Left renal cortex interstitium (tissue), 4 donors: ENCODE results near the gene WDR38. TPM values are rescaled to one million over a fixed set of nuclear protein-coding genes. Genes with fewer than 3 reads are reported as not detected.
A peak's percentile ranks its signal among the peaks of the same experiment; 100 is the strongest.
"Not testable (repeated sequence)": the region's sequence is repeated elsewhere in the genome, so short reads cannot be mapped to it uniquely, and the experiment has no call there.

Experiments
- DNase-seq, 4 donors: peaks; one replicate each; pipeline ENCODE4 v3.0.0-alpha.2; 2013; ENCODE audit warnings: low read depth in 4 of 4, low spot score in 2 of 4, missing footprints in 1 of 4
- polyA plus RNA-seq, 4 donors: library from polyadenylated mRNA; unstranded; fragments of 120-200 nt; gene quantifications; one replicate each; pipeline ENCODE4 v1.2.1, GENCODE V29; 2013; ENCODE audit not compliant: insufficient read length in 4 of 4

The WDR38 gene
- polyA plus RNA-seq, 4 donors: 0.19 to 0.31 (median 0.30) TPM

- DNase-seq: no peak
Measured at GRCh38 chr9:124831642-124832364, 21.5 kb upstream of the WDR38 start.

GRCh38 chr9:124834591-124834990, 18.7 kb upstream of the WDR38 start:
- no peak for DNase-seq

GRCh38 chr9:124835026-124835557, 18.2 kb upstream of the WDR38 start:
- DNase-seq: peak in 1 of 4 donors; percentile 45

- not testable (repeated sequence) for DNase-seq
Measured at GRCh38 chr9:124838132-124838531, 15.1 kb upstream of the WDR38 start.

- not testable (repeated sequence) for DNase-seq
Measured at GRCh38 chr9:124838567-124839275, 14.5 kb upstream of the WDR38 start.

GRCh38 chr9:124839612-124840299, 13.5 kb upstream of the WDR38 start:
- no peak for DNase-seq

GRCh38 chr9:124840300-124840833, 12.9 kb upstream of the WDR38 start:
- DNase-seq: no peak

GRCh38 chr9:124841075-124841821, 12.0 kb upstream of the WDR38 start:
- no peak for DNase-seq

- no peak for DNase-seq
Measured at GRCh38 chr9:124843456-124844034, 9.7 kb upstream of the WDR38 start.

- no peak for DNase-seq
Measured at GRCh38 chr9:124844291-124844690, 9.0 kb upstream of the WDR38 start.

GRCh38 chr9:124846467-124846866, 6.8 kb upstream of the WDR38 start:
- not testable (repeated sequence) for DNase-seq

- no peak for DNase-seq
Measured at GRCh38 chr9:124846969-124847368, 6.3 kb upstream of the WDR38 start.

- DNase-seq: no peak
Measured at GRCh38 chr9:124849801-124850200, 3.5 kb upstream of the WDR38 start.

- no peak for DNase-seq
Measured at GRCh38 chr9:124852121-124852828, 985 bp upstream of the WDR38 start.

- DNase-seq: no peak
Measured at GRCh38 chr9:124853605-124854143, 414 bp downstream of the WDR38 start.

- no peak for DNase-seq
Measured at GRCh38 chr9:124854161-124854560, 901 bp downstream of the WDR38 start.

GRCh38 chr9:124854822-124855221, 1.6 kb downstream of the WDR38 start:
- DNase-seq: no peak

GRCh38 chr9:124855566-124855943, 2.3 kb downstream of the WDR38 start:
- no peak for DNase-seq
